Activated naive CD8-positive, alpha-beta T cell treated with anti-CD3 and anti-CD28 coated beads, Interleukin-2, amount 50 U/mL, for 24 hours (primary cell): Measurements from ENCODE around the gene USP2.

Experiments
- ATAC-seq: fragments of 150-1000 bp; cut with Tn5 transposase; one replicate; pipeline ENCODE4 v1.10.0; 2021
- DNase-seq: peaks from one replicate; pipeline ENCODE4 v3.0.0; 2021
- H3K27ac Mint-ChIP-seq: one replicate; pipeline ENCODE4 v1.8.0; 2021; ENCODE audit warnings: mild to moderate bottlenecking, mixed read lengths
- H3K27me3 Mint-ChIP-seq: one replicate; pipeline ENCODE4 v1.8.0; 2021; ENCODE audit warnings: mixed read lengths
- H3K36me3 Mint-ChIP-seq: one replicate; pipeline ENCODE4 v1.8.0; 2021; ENCODE audit warnings: low read depth, mixed read lengths
- H3K4me1 Mint-ChIP-seq: one replicate; pipeline ENCODE4 v1.8.0; 2021; ENCODE audit warnings: mixed read lengths
- H3K4me3 Mint-ChIP-seq: one replicate; pipeline ENCODE4 v1.8.0; 2021; ENCODE audit warnings: mild to moderate bottlenecking, moderate library complexity, mixed read lengths
- H3K9me3 Mint-ChIP-seq: one replicate; pipeline ENCODE4 v1.8.0; 2021; ENCODE audit warnings: mixed read lengths

The USP2 gene

GRCh38 chr11:119375337-119376196 is 5.9 kb downstream of the USP2 start:
- ATAC-seq (no peak), DNase-seq (no peak)
- Mint-ChIP-seq H3K36me3 (no peaks in the 10 kb centered on the region), H3K4me1 (peaks cover 5% of the 10 kb centered on the region), H3K27ac (no peak overlapping the region), H3K9me3 (no peaks in the 10 kb centered on the region), H3K4me3 (no peak overlapping the region), H3K27me3 (peaks cover 1% of the 10 kb centered on the region)

GRCh38 chr11:119374632-119375336 is 6.7 kb downstream of the USP2 start:
- no peak overlapping the region for H3K4me3 Mint-ChIP-seq
- no peaks in the 10 kb centered on the region for H3K36me3 Mint-ChIP-seq
- DNase-seq: no peak
- H3K27ac Mint-ChIP-seq: no peak overlapping the region
- ATAC-seq: no peak
- H3K27me3 Mint-ChIP-seq: peaks cover 4% of the 10 kb centered on the region
- peaks cover 5% of the 10 kb centered on the region for H3K4me1 Mint-ChIP-seq
- no peaks in the 10 kb centered on the region for H3K9me3 Mint-ChIP-seq

GRCh38 chr11:119373921-119374631 is 7.4 kb downstream of the USP2 start:
- no peak overlapping the region for H3K27ac Mint-ChIP-seq
- H3K4me3 Mint-ChIP-seq: no peak overlapping the region
- ATAC-seq: no peak
- DNase-seq: peak; percentile 53
- no peaks in the 10 kb centered on the region for H3K9me3 Mint-ChIP-seq
- H3K27me3 Mint-ChIP-seq: peaks cover 4% of the 10 kb centered on the region
- no peaks in the 10 kb centered on the region for H3K36me3 Mint-ChIP-seq
- H3K4me1 Mint-ChIP-seq: peaks cover 5% of the 10 kb centered on the region

- ATAC-seq (no peak), DNase-seq (no peak)
- Mint-ChIP-seq H3K36me3 (no peaks in the 10 kb centered on the region), H3K27me3 (peaks cover 4% of the 10 kb centered on the region), H3K9me3 (no peaks in the 10 kb centered on the region), H3K4me3 (no peak overlapping the region), H3K27ac (no peak overlapping the region), H3K4me1 (peaks cover 5% of the 10 kb centered on the region)
Measured at GRCh38 chr11:119373059-119373920, 8.2 kb downstream of the USP2 start.

GRCh38 chr11:119372260-119373058 is 9.0 kb downstream of the USP2 start:
- ATAC-seq: no peak
- peaks cover 7% of the 10 kb centered on the region for H3K27me3 Mint-ChIP-seq
- DNase-seq: no peak
- H3K27ac Mint-ChIP-seq: no peak overlapping the region
- H3K4me1 Mint-ChIP-seq: peaks cover 5% of the 10 kb centered on the region
- H3K36me3 Mint-ChIP-seq: no peaks in the 10 kb centered on the region
- H3K4me3 Mint-ChIP-seq: no peak overlapping the region
- no peaks in the 10 kb centered on the region for H3K9me3 Mint-ChIP-seq

GRCh38 chr11:119371778-119372182 is 9.7 kb downstream of the USP2 start:
- Mint-ChIP-seq H3K4me1 (peaks cover 5% of the 10 kb centered on the region), H3K27ac (no peak overlapping the region), H3K27me3 (peaks cover 12% of the 10 kb centered on the region), H3K9me3 (no peaks in the 10 kb centered on the region), H3K4me3 (no peak overlapping the region), H3K36me3 (no peaks in the 10 kb centered on the region)
- ATAC-seq: no peak
- DNase-seq: no peak

- no peak for DNase-seq
- ATAC-seq: no peak
- Mint-ChIP-seq H3K27me3 (peaks cover 18% of the 10 kb centered on the region), H3K27ac (no peak overlapping the region), H3K36me3 (no peaks in the 10 kb centered on the region), H3K4me3 (no peak overlapping the region), H3K4me1 (peaks cover 5% of the 10 kb centered on the region), H3K9me3 (no peaks in the 10 kb centered on the region)
Measured at GRCh38 chr11:119371067-119371601, 10.4 kb downstream of the USP2 start.

GRCh38 chr11:119370486-119371046 is 10.9 kb downstream of the USP2 start:
- H3K9me3 Mint-ChIP-seq: no peaks in the 10 kb centered on the region
- no peak overlapping the region for H3K27ac Mint-ChIP-seq
- DNase-seq: no peak
- no peak for ATAC-seq
- peaks cover 5% of the 10 kb centered on the region for H3K4me1 Mint-ChIP-seq
- no peaks in the 10 kb centered on the region for H3K36me3 Mint-ChIP-seq
- H3K4me3 Mint-ChIP-seq: no peak overlapping the region
- H3K27me3 Mint-ChIP-seq: peaks cover 22% of the 10 kb centered on the region

- Mint-ChIP-seq H3K36me3 (no peaks in the 10 kb centered on the region), H3K9me3 (no peaks in the 10 kb centered on the region), H3K27me3 (peaks cover 34% of the 10 kb centered on the region), H3K4me3 (no peak overlapping the region), H3K4me1 (peaks cover 8% of the 10 kb centered on the region), H3K27ac (no peak overlapping the region)
- ATAC-seq (no peak), DNase-seq (no peak)
Measured at GRCh38 chr11:119369132-119369925, 12.2 kb downstream of the USP2 start.

- Mint-ChIP-seq H3K27ac (no peak overlapping the region), H3K4me3 (no peak overlapping the region), H3K4me1 (peaks cover 3% of the 10 kb centered on the region), H3K9me3 (no peaks in the 10 kb centered on the region), H3K36me3 (no peaks in the 10 kb centered on the region), H3K27me3 (peaks cover 35% of the 10 kb centered on the region)
- DNase-seq (no peak), ATAC-seq (no peak)
Measured at GRCh38 chr11:119368121-119369034, 13.1 kb downstream of the USP2 start.

GRCh38 chr11:119367661-119368120 is 13.8 kb downstream of the USP2 start:
- Mint-ChIP-seq H3K27me3 (peaks cover 41% of the 10 kb centered on the region), H3K4me3 (no peak overlapping the region), H3K9me3 (no peaks in the 10 kb centered on the region), H3K36me3 (no peaks in the 10 kb centered on the region), H3K27ac (no peak overlapping the region), H3K4me1 (peaks cover 3% of the 10 kb centered on the region)
- no peak for DNase-seq
- ATAC-seq: no peak
